LNCAP (cell line): Measurements from ENCODE around the gene CPEB3.

ENCODE experiments used
- CTCF ChIP-seq: fragments of 450-650 bp; IDR thresholded peaks from 2 replicates; pipeline ENCODE4 v1.5.1; 2017; ENCODE audit warnings: mild to moderate bottlenecking

CPEB3 gene

DNA sequence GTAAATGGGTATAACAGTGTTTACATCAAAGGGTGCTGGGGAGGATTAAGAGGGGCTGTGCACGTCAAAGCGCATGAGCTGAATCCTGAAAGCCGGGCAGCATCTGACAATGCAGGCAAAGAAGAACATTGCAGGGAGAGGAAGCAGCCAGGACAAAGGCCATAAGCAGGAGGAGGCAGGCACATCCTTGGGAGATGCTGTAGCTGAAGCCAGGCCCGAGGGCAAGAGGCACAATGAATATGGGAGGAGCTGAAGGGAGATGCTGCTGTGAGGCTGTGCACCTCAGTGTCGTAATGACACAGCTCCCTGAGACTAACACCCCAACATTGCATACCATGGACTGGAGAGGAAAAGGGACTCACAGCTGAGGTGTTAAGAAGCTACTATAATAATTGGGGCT, 238.1 kb downstream of the CPEB3 start:
- no peak for TF ChIP-seq CTCF

GRCh38 chr10:92052088-92052487, 238.8 kb downstream of the CPEB3 start:
- no peak for TF ChIP-seq CTCF

DNA sequence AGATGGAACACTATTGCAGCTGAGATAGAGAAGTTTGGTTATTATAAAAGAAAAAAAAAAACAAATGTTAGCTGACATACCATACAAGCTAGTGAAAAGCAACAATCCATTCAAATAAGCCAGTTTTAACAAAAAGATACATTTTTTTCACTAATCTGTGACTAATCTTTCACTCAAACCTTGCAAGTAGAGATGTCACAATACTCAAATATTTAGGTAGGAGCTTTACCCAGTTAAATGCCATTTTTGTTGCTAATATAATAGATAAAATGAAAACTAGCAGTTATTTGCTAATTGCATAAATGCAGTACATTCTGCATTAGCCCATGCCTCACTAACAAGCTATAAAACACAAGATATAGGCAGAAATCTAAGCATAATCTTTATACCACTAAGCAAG, 243.7 kb downstream of the CPEB3 start:
- no peak for TF ChIP-seq CTCF

DNA sequence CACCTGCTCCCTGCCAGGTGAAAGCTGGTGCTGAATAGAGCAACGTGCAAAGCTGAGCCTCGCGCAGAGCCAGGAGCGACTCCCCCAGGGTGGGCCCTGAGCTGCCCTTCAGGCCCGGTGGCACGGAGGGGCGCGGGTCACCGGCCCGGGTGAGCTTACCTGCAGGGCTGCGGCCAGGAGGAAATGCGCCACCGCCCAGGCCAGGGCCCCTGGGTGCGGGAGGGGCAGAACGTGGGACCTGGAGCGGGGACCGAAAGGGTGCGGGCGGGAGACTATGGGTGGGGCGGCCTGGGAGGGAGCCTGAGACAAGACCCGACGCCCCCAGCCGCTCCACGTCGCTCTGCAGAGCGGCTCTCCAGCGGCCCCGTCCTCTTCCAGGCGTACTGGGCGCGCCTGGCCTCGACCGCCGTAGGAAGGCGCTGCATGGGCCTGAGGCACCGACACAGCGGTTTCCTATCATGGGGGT, 245.2 kb downstream of the CPEB3 start:
- no peak for TF ChIP-seq CTCF

DNA sequence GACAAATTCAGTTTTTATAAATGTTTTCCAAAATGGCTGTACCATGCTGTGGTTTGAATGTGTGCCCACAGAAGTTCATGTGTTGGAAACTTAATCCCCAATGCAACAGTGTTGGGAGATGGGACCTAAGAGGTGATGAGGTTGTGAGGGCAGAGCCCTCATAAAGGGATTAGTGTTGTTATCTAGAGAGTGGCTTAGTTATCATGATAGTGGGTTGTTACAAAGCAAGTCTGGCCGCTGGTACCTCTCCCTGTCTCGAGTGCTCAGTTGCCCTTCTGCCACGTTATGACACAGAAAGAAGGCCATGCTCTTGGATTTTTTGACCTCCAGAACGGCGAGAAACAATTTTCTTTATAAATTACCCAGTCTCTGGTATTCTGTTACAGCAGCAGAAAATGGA, 248.3 kb downstream of the CPEB3 start:
- TF ChIP-seq CTCF = no peak

DNA sequence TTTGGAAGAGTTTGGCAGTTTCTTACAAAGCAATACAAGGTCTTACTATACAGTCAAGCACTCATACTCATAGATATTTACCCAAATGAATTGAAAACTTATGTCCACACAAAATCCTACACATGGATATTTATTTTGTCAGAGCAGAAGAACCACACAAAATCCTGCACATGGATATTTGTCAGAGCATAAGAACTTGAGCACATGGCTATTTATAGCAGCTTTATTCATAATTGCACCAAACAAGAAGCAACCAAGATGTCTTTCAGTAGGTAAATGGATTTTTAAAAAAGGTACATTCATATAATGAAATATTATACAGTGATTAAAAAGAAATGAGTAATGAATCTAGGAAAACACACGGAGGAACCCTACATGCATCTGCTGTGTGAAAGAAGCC, 251.9 kb downstream of the CPEB3 start:
- TF ChIP-seq CTCF = no peak

DNA sequence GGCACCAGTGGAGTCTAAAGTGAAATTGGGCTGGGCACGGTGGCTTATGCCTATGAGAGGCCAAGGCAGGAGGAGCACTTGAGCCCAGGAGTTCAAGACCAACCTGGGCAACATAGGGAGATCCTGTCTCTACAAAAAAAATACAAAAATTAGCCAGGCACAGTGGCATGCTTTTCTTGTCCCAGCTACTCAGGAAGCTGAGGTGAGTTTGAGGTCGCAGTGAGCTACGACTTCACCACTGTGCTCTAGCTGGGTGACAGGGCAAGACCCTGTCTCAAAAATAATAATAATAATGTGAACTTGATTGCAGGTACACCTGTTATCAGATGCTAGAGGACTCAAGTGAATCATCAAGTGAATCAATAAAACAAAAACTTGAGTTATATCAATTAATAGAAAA, 259.3 kb downstream of the CPEB3 start:
- no peak for TF ChIP-seq CTCF

DNA sequence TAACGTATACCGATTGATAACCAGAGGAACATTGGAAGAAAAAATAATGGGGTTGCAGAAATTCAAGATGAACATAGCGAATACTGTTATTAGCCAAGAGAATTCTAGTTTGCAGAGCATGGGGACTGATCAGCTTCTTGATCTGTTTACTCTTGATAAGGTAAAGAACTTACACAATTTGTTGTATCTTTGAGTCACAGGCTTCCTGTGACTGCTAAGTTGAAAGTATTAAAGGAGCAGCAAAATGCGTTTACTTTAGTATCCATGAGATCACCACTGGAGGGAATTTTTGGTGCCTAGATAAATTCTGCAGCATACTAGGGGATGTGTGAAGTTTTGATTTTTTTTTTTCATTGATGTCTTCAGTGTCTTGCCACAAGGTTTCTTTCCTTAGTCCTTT, 263.7 kb downstream of the CPEB3 start:
- no peak for TF ChIP-seq CTCF
